C1 segment of cervical spinal cord (tissue), 14 donors: ENCODE data around the gene TDRD3.

Source experiments
- DNase-seq, 14 donors: peaks; one replicate each; lab custom pipeline; 2025; lab: John Stamatoyannopoulos, UW

The TDRD3 gene

GRCh38 chr13:60572855-60573254, 175.8 kb downstream of the TDRD3 start:
- DNase-seq: no peak

DNA sequence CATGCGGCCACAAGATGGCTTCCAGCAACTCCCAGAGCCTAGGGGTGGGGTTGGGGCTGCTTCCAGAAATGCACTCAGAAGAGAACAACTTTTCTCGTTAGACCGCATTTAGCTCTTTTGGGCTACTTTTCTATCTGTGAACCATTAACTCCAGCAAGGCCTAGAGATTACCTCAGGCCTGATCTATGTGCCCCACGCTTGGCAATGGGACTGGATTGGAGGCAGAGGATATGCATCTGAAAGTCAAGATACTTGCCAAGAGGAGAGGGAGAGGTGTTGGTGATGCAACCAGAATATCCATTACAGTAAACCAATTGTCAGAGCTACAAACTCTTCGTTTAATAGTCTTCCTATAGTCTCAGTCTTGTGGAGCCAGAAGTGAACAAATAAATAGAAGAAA, 177.7 kb downstream of the TDRD3 start:
- DNase-seq: no peak

- no peak for DNase-seq
These were observed 178.1 kb downstream of the TDRD3 start for GRCh38 chr13:60575142-60575541.

DNA sequence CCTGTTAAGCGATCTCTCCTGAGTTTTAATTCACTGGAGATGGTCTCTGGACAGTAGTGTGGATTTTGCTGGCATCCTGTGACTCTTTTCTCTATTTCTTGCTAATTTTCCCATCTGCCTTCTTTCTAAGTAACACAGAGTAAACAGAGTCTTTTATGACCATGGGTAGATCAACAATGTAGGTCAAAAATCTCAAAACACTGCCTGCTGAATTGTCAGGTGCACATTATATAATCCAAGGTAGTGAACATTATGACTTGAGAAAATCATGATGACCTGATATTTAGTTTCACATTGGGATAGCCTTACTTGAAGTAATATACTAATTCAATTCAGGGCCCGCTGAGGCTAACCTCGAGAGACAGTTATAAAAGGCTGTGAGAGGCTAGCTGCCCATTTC, 180.7 kb downstream of the TDRD3 start:
- DNase-seq: no peak

DNA sequence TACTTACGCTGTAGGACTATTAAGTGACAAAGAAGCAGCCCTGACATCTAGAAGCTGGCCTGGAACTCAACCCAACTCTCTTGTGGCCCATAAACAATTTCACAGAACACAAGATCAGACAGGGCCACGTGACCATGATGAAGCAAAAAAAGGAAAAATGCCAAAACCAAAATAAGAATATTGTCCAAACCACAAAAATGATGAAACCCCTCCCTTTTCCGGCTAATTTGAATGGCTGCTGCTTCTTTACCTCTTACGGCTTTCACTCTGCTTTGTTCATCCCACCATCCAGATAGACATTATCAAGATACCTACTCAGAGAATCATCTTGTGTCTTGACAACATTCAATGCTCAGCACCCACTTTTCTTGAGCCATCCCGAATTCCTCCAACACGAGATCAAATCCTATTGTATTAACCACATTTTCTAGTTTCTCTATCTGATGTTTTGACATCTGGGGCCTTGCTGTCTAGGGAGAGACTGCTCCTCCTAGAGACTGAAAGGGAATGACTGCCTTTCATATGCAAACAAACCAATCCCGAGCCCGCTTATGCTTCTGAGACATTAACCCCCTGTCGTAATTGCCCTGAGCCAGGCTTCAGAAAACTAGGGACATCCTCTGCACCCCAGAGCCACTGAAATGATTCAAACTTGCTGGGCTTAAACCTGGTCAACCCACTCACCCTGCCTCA, 186.3 kb downstream of the TDRD3 start:
- no peak for DNase-seq

DNA sequence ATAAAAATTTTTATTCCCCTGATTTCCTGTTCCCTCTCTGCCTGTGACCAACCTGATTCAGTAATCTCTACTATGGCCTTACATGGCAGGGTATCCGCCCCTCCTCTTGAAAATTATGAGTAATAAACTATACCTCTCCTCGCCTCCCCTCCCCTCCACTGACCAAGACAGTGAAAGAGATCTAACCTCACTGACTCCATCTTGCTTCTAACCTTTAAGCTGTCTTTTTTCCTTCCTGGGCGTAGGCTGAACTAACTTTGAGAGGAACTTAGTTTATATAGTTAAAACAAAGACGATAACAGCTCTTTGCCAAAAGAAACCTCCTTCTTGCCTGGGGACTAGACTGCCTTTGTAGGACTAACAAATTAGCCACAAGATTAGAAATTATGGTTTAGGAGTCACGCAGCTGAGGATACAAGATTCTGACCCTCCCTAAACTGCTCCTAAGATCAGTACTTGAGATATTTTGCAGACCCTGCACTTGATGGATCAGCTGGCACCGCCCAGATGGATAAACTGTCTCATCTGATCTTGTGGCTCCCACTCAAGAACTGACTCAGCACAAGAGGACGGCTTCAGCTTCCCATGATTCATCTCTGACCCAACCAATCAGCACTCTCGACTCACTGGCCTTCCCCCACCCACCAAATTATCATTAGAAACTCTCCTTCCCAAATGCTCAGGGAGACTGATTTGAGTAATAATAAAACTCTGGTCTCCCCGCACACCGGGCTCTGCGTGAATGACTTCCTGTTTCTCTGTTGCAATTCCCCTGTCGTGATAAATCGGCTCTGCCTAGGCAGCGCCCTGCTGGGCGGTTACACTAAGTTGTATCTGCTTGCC, 187.1 kb downstream of the TDRD3 start:
- DNase-seq: peak in 1 of 14 donors; percentile 5

GRCh38 chr13:60584976-60585375, 188.0 kb downstream of the TDRD3 start:
- DNase-seq: peak in 2 of 14 donors; percentile 21 to 30

GRCh38 chr13:60590800-60591747, 194.1 kb downstream of the TDRD3 start:
- DNase-seq: no peak

- no peak for DNase-seq
These were observed 206.0 kb downstream of the TDRD3 start for GRCh38 chr13:60603049-60603448.

- no peak for DNase-seq
These were observed 207.0 kb downstream of the TDRD3 start for GRCh38 chr13:60604058-60604457.

DNA sequence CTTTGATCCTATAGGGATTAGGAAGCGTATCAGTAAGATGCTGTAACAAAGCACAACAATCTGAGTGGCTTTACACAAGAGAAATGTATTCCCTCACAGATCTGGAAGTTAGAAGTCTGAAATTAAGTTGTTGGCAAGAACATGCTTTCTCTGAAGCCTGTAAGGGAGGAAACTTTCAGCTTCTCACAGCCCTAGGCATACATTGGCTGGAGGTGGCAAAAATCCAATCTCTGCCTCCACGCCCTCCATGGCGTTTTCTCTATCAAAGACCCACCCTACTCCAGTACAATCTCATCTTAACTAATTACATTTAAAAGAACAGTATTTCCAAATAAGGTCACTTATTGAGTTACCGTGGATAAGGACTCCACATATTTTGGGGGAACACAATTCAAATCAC, 211.9 kb downstream of the TDRD3 start:
- DNase-seq: no peak

GRCh38 chr13:60611523-60611922, 214.5 kb downstream of the TDRD3 start:
- no peak for DNase-seq

DNA sequence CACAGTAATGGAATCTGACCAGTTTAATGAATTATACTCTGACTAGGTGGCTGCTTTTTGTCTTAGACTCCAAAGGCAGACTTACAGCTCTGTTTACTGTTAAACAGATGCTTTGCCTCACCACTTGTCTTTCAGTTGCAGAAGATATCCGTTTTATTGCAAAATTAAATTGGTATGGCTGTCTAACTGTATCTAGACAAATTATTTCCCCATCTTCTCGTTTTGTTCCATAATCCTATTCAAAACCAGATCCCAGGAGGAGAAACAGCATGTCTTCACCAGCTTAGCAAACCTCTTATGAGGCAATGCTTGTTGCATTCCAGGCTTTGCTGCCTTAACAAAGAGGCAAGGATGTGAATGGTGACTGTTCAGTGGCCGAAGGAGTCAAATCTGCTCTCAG, 215.6 kb downstream of the TDRD3 start:
- no peak for DNase-seq

- DNase-seq: no peak
These were observed 216.1 kb downstream of the TDRD3 start for GRCh38 chr13:60613080-60613479.

- DNase-seq: no peak
These were observed 221.1 kb downstream of the TDRD3 start for GRCh38 chr13:60617991-60618733.

DNA sequence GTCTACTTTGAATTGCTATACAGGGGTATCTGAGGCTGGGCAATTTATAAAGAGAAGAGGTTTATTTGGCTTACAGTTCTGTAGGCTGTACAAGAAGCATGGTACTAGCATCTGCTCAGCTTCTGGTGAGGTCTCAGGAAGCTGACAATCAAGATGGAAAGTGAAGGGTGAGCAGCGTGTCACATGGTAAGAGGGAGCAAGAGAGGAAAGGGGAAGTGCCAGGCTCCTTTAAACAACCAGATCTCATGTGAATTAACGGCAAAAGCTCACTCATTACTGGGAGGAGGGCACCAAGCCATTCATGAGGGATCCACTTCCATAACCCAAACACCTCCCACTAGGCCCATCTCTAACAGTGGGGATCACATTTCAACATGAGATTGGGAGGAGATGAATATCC, 222.4 kb downstream of the TDRD3 start:
- no peak for DNase-seq

- no peak for DNase-seq
These were observed 223.8 kb downstream of the TDRD3 start for GRCh38 chr13:60620611-60621395.

- DNase-seq: no peak
These were observed 226.1 kb downstream of the TDRD3 start for GRCh38 chr13:60623151-60623550.
